HepG2 (cell line): Measurements from ENCODE around the gene CD320. TPM values are rescaled to one million over a fixed set of nuclear protein-coding genes. Genes with fewer than 3 reads are reported as not detected.

Experiments
- AKNA ChIP-seq: sonication (generic); formaldehyde crosslinking; IDR thresholded peaks from 2 replicates; pipeline ENCODE4 v1.4.0; 2020; ENCODE audit warnings: missing genetic modification reagents, borderline replicate concordance
- ARID5B ChIP-seq: IDR thresholded peaks from 2 replicates; pipeline ENCODE4 v1.4.0; 2020; ENCODE audit warnings: mild to moderate bottlenecking, missing genetic modification reagents
- MATR3 ChIP-seq: sonication (generic); formaldehyde crosslinking; IDR thresholded peaks from 2 replicates; pipeline ENCODE4 v1.4.0; 2020; ENCODE audit warnings: missing genetic modification reagents
- NFYC ChIP-seq: IDR thresholded peaks from 2 replicates; pipeline ENCODE4 v1.6.1; 2016; ENCODE audit warnings: missing genetic modification reagents, missing compliant biosample characterization
- NKX3-1 ChIP-seq: sonication (generic); formaldehyde crosslinking; IDR thresholded peaks from 2 replicates; pipeline ENCODE4 v1.5.0; 2020; ENCODE audit warnings: missing genetic modification reagents
- RBM39 ChIP-seq: fragments of 200-400 bp; formaldehyde crosslinking; IDR thresholded peaks from one replicate; pipeline ENCODE4 v1.6.1; 2018; ENCODE audit warnings: antibody characterized with exemption, mild to moderate bottlenecking, low read depth, low read length; ENCODE audit not compliant: poor library complexity, severe bottlenecking
- SMAD9 ChIP-seq: sonication (generic); formaldehyde crosslinking; IDR thresholded peaks from 2 replicates; pipeline ENCODE4 v1.5.1; 2020; ENCODE audit warnings: mild to moderate bottlenecking, missing genetic modification reagents
- SSRP1 ChIP-seq: IDR thresholded peaks from 2 replicates; pipeline ENCODE4 v1.6.1; 2016; ENCODE audit warnings: control low read depth
- TFDP2 ChIP-seq: sonication (generic); formaldehyde crosslinking; IDR thresholded peaks from 2 replicates; pipeline ENCODE4 v1.4.0; 2020; ENCODE audit warnings: missing genetic modification reagents
- ZBTB38 ChIP-seq: sonication (generic); formaldehyde crosslinking; IDR thresholded peaks from 2 replicates; pipeline ENCODE4 v1.5.1; 2020; ENCODE audit warnings: mild to moderate bottlenecking, missing genetic modification reagents
- ZBTB49 ChIP-seq: sonication (generic); formaldehyde crosslinking; IDR thresholded peaks from 2 replicates; pipeline ENCODE4 v1.4.0; 2020; ENCODE audit warnings: missing genetic modification reagents, borderline replicate concordance
- ZFX ChIP-seq: sonication (generic); formaldehyde crosslinking; IDR thresholded peaks from 2 replicates; pipeline ENCODE4 v1.4.0; 2020; ENCODE audit warnings: mild to moderate bottlenecking, low read depth, missing genetic modification reagents, moderate library complexity
- ZIK1 ChIP-seq: sonication (generic); formaldehyde crosslinking; IDR thresholded peaks from 2 replicates; pipeline ENCODE4 v1.5.0; 2020; ENCODE audit warnings: mild to moderate bottlenecking, low read depth, missing genetic modification reagents, borderline replicate concordance
- ZNF160 ChIP-seq: sonication (generic); formaldehyde crosslinking; IDR thresholded peaks from 2 replicates; pipeline ENCODE4 v1.8.0; 2022; ENCODE audit warnings: mild to moderate bottlenecking, inconsistent platforms, missing genetic modification reagents
- ZNF549 ChIP-seq: sonication (generic); formaldehyde crosslinking; IDR thresholded peaks from 2 replicates; pipeline ENCODE4 v1.5.0; 2020; ENCODE audit warnings: missing genetic modification reagents
- ZNF619 ChIP-seq: sonication (generic); formaldehyde crosslinking; IDR thresholded peaks from 2 replicates; pipeline ENCODE4 v1.4.0; 2020; ENCODE audit warnings: mild to moderate bottlenecking, missing genetic modification reagents
- ZNF724P ChIP-seq: sonication (generic); formaldehyde crosslinking; IDR thresholded peaks from 2 replicates; pipeline ENCODE4 v1.8.0; 2022; ENCODE audit warnings: missing genetic modification reagents, borderline replicate concordance
- polyA plus RNA-seq, 8 experiments: library from polyadenylated mRNA; depleted of rRNA in 3 of 8; stranded (reverse) in 7 of 8; unstranded in 1 of 8; fragments of >200 nt; fragmentation: Illumina TruSeq in 4 of 8; extraction: Trizol in 4 of 8; gene quantifications; 2 replicates each; pipeline versions ENCODE4 v1.2.1 to v1.2.3, GENCODE V29; 2011 to 2016; ENCODE audit warnings: low read depth in 4 of 8, missing spikeins in 1 of 8, mixed read lengths in 1 of 8; ENCODE audit not compliant: insufficient read depth in 1 of 8
- total RNA-seq, 5 experiments: library from RNA; depleted of rRNA; stranded (reverse); fragments of >200 nt; fragmentation: Illumina TruSeq; extraction: Trizol; gene quantifications; 2 replicates each; pipeline ENCODE4 v1.2.3, GENCODE V29; 2016; ENCODE audit warnings: low read depth in 1 of 5

The CD320 gene
- total and polyA plus RNA-seq, 2 of the 13 experiments (the other 11 are each of a cell fraction or from before 2014, with no cell fraction given), result 83.1 to 99.9 TPM

GRCh38 chr19:8355631-8356402, 47.7 kb upstream of the CD320 start (continued):
- no peak for TF ChIP-seq ZIK1
- no peak for TF ChIP-seq ZFX (CRISPR knock-in tag)
- no peak for TF ChIP-seq ZBTB38
- TF ChIP-seq AKNA (CRISPR knock-in tag), result no peak
- TF ChIP-seq RBM39, result no peak
- peak; percentile 83; the same call in 1 of the 2 replicates for TF ChIP-seq SSRP1 (CRISPR knock-in tag)
- no peak for TF ChIP-seq NKX3-1
- no peak for TF ChIP-seq MATR3 (CRISPR knock-in tag)
- no peak for TF ChIP-seq ZBTB49
- no peak for TF ChIP-seq ZNF619 (CRISPR knock-in tag)
- TF ChIP-seq ZNF160 (CRISPR knock-in tag), result no peak
- no peak for TF ChIP-seq SMAD9 (CRISPR knock-in tag)
- no peak for TF ChIP-seq TFDP2
- peak; percentile 83 for TF ChIP-seq ARID5B (CRISPR knock-in tag)
- no peak for TF ChIP-seq ZNF549 (CRISPR knock-in tag)
- TF ChIP-seq ZNF724P, result no peak
- no peak for TF ChIP-seq NFYC (CRISPR knock-in tag)
